WERI-Rb-1 (cell line): Measurements from ENCODE around the gene CHST6.
"Not testable (repeated sequence)": the region's sequence is repeated elsewhere in the genome, so short reads cannot be mapped to it uniquely, and the experiment has no call there.

Experiments used
- DNase-seq: peaks from one replicate; pipeline ENCODE4 v3.0.0-alpha.2; 2020
- H3K27ac ChIP-seq: fragments of 250-450 bp; sonication (Bioruptor Pico); 2 replicates; pipeline ENCODE4 v1.5.1; 2020; ENCODE audit warnings: mild to moderate bottlenecking, moderate library complexity
- H3K27me3 ChIP-seq: fragments of 250-450 bp; sonication (Bioruptor Pico); 2 replicates; pipeline ENCODE4 v1.5.1; 2021; ENCODE audit warnings: mild to moderate bottlenecking, low read depth, moderate library complexity; ENCODE audit not compliant: insufficient read depth, severe bottlenecking
- H3K36me3 ChIP-seq: fragments of 250-450 bp; sonication (Bioruptor Pico); 2 replicates; pipeline ENCODE4 v1.5.1; 2020; ENCODE audit warnings: mild to moderate bottlenecking, moderate library complexity
- H3K4me3 ChIP-seq: 2 replicates; pipeline ENCODE4 v1.5.1; 2011; ENCODE audit warnings: low read depth, mild to moderate bottlenecking, control low read depth, low read length
- H3K9me3 ChIP-seq: fragments of 250-450 bp; sonication (Bioruptor Pico); 2 replicates; pipeline ENCODE4 v1.5.1; 2021; ENCODE audit warnings: mild to moderate bottlenecking, moderate library complexity; ENCODE audit not compliant: severe bottlenecking
- TF ChIP-seq, protein P1 (sequence below): IDR thresholded peaks from 2 replicates; pipeline ENCODE4 v1.5.1; 2011; ENCODE audit warnings: low read depth, mild to moderate bottlenecking, control low read depth, inconsistent platforms, low read length

CHST6 gene

DNA sequence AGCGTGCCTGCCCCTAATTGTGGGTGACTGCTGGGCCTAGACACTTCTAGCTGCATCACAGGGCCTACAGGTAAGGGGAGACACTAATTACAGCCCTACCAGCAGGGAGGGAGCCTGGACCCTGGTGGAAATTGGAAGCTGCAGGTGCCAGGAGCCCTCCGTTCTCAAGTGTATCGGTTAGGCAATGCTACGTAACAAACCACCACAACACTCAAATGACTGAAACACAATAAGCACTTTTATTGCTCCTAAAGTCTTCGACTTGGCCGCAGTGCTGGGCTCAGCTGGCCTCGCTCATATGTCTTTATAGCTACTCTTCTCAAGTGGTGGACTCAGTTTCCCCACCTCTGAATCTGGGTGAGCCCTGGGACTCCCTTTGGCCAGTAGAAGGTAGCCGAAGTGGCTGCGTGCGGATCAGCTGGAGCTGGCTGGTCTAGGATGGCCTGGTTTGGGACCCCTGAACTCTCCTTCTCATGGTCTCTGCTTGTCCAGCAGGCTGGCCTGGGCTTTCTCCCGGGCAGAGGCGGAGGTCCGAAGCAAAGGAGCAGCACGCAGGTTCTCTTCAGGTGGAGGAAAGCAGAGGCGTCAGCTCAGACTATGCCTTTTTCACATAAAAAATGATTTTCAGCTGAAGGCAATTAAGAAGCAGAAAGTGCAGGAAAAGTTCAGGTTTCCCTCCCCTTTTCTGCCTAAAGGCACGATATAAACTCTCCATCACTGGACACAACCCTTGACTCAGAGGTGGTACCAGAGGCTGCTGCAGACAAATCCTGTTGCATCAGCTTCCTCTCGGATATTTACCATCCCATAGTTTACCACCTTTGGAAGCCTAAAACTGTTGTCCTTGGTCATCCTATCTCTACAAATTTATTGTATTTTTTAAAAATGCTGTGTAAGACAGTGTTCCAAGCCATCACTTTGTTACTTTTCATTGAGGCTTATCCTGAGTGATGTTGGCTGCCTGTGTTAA lies 22.0 kb downstream of the CHST6 start:
- no peak for DNase-seq
- H3K27me3 ChIP-seq = no peaks in the 10 kb centered on the region
- no peak overlapping the region for H3K4me3 ChIP-seq
- TF ChIP-seq, protein P1, sequence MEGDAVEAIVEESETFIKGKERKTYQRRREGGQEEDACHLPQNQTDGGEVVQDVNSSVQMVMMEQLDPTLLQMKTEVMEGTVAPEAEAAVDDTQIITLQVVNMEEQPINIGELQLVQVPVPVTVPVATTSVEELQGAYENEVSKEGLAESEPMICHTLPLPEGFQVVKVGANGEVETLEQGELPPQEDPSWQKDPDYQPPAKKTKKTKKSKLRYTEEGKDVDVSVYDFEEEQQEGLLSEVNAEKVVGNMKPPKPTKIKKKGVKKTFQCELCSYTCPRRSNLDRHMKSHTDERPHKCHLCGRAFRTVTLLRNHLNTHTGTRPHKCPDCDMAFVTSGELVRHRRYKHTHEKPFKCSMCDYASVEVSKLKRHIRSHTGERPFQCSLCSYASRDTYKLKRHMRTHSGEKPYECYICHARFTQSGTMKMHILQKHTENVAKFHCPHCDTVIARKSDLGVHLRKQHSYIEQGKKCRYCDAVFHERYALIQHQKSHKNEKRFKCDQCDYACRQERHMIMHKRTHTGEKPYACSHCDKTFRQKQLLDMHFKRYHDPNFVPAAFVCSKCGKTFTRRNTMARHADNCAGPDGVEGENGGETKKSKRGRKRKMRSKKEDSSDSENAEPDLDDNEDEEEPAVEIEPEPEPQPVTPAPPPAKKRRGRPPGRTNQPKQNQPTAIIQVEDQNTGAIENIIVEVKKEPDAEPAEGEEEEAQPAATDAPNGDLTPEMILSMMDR = no peak
- no peaks in the 10 kb centered on the region for H3K36me3 ChIP-seq
- no peaks in the 10 kb centered on the region for H3K9me3 ChIP-seq
- no peak overlapping the region for H3K27ac ChIP-seq

DNA sequence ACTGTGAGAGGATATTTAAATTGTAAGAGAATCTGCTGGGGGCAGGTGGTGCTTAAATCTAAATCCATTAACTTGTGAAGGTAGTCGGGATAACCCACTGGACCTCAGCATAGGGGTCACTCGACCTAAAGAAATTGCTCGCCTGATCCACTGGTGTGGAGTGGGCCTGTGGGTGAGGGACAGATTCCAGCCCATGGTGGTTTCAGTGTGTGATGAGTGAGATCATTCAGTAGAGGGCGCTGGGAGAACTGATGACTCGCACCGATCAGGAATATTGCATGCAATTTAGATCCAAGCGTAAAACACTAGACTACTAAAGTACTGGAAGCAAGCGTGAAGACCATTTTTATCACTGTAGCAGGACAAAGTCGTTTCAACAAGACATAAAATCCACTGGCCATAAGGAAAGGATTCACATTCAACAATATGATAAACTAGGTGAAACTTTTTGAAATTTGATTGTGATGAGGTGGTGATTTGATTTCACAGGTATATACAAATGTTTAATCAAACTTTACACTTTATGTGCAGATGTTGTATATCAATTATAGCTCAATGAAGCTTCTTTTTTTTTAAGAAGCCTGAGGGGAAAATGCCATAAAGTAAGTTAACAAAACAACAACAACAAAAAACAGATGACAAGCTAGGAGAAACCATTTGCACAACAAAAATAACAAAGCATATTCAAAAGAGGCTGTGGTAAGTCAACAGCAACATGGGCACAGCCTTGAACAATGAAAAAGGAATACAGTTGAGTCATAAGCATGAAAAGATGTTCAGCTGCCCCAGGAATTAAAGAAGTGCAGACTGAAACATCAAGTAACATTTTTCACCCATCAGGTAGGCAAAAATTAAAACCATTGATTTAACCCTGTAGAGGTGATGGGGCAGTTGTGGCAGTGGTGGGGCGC lies 23.3 kb downstream of the CHST6 start:
- Histone ChIP-seq H3K27ac (no peak overlapping the region), H3K9me3 (no peaks in the 10 kb centered on the region), H3K4me3 (no peak overlapping the region), H3K27me3 (no peaks in the 10 kb centered on the region), H3K36me3 (no peaks in the 10 kb centered on the region)
- DNase-seq = peak; percentile 69
- TF ChIP-seq, protein P1 = peak; percentile 78

DNA sequence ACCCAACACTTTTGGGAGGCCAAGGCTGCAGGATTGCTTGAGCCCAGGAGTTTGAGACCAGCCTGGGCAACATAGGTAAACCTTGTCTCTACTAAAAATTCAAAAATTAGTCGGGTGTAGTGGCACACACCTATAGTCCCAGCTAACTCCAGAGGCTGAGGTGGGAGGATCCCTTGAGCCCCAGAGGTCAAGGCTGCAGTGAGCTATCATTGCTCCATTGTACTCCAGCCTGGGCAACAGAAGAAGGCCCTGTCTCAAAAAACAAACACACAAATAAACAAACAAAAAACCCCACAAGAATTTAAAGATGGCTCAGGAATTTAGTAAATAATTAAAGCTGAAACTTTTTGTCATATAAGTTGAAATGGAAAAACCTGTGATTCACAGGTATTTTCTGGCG lies 28.5 kb downstream of the CHST6 start:
- TF ChIP-seq, protein P1 = no peak
- Histone ChIP-seq H3K27me3 (no peaks in the 10 kb centered on the region), H3K36me3 (no peaks in the 10 kb centered on the region), H3K9me3 (no peaks in the 10 kb centered on the region), H3K4me3 (no peak overlapping the region), H3K27ac (no peak overlapping the region)
- no peak for DNase-seq

DNA sequence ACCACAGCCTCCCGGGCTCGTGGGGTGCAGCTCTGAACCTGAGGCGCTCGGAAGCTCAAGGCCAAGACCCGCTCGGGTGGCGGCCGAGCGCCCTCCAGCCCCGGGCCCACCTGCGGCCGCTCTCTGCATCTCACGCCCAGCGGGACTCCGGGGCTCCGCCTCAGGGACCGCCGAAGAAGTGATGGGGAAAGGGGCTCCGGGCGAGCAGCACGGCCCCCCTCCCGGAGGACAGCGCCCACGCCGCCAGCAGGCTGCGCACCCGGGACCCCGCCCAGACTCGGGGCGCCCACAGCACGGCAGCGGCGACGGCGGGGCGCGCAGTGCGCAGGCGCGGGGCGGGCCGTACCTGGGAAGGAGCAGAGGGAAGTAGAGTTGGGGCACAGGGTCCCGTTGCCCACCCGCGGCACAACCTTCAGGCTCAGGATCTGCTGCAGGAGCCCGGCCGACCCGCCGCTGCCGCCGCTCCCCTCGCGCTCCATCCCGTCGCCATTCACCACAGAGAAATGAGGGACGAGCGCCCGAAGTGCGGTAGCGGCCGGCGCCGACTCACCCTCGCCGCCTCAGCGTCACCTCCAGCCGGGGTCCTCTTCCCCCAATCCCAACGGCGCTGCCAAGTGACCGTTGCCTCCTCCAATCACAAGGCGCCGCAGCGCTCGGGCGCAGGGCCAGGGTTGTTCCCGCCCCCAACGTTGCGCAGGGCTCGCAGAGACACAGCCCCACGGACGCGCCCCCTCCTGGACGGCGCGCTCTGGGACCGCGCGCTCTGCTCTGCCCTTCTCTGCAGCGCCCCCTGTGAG lies 30.9 kb downstream of the CHST6 start, which contains the start of gene TMEM170A:
TMEM170A (minus strand) TSS at position 568 of the 797 bp plus-strand sequence; CDS start at position 479, 89 bp downstream.
- peak within 1 kb of the TSS; percentile 90 for H3K4me3 ChIP-seq
- no peaks in the 10 kb centered on the region for H3K27me3 ChIP-seq
- no peaks in the 10 kb centered on the region for H3K9me3 ChIP-seq
- TF ChIP-seq, protein P1 = peak; percentile 97
- H3K27ac ChIP-seq = peak within 1 kb of the TSS; percentile 87
- no peaks in the 10 kb centered on the region; the same call in 1 of the 2 replicates for H3K36me3 ChIP-seq
- peak; percentile 99 for DNase-seq

DNA sequence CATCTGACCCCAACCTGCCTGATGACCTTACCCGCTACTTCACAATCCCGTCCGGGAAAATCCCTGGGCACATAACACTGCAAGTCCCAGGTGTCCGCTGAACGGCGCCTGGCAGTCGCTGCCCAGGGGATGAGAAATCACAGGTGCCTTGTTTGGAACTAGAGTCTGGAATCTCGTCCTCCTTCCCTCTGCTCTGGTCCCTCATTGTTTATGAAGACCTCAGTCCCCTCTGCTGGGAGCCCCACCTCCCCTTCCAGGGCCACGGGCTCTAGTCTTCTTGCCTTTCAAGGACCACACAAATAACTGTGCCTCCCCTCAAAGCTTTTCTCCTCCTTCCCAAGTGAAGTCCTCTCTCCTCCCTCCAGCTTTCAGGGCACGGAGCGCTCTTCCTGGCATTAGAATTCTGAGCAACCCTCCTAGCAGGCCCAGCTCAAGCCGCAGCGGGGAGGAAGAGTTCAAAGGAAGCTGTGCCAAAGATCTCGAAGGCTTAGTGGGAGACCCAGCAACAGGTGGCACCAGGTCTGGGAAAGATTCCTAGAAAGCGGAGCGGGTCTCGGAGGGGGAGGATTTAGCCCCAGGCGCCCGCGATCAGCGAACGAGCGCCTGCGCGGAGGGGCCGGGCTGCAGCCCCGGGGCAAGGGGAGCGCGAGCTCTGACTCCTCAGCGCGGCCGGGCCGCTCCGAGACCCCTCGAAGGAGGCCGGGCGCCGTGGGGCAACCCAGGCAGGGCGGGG lies 31.7 kb downstream of the CHST6 start:
- Histone ChIP-seq H3K27ac (peak overlapping the region; percentile 87), H3K4me3 (peak overlapping the region; percentile 90)
- not testable (repeated sequence) for H3K9me3 ChIP-seq, H3K36me3 ChIP-seq, H3K27me3 ChIP-seq
- DNase-seq = peak; percentile 83
